Tibial nerve (tissue), 4 donors: ENCODE results near the gene FOXK1.

Experiments
- EP300 ChIP-seq, 2 donors: sonication (generic); formaldehyde crosslinking; IDR thresholded peaks; one replicate each; pipeline ENCODE4 v1.6.1; 2017; ENCODE audit warnings: antibody characterized with exemption in 2 of 2, mild to moderate bottlenecking in 1 of 2
- POLR2A ChIP-seq, 2 donors: fragments of 450-650 bp; IDR thresholded peaks; one replicate each; pipeline ENCODE4 v1.6.1; 2017; ENCODE audit warnings: antibody characterized with exemption in 2 of 2, mild to moderate bottlenecking in 2 of 2, moderate library complexity in 2 of 2
- TF ChIP-seq, protein P1 (sequence below), 5 experiments: fragments of 200-600 bp in 3 of 5; fragments of 450-650 bp in 2 of 5; sonication (generic) in 3 of 5; IDR thresholded peaks; one replicate each; pipeline ENCODE4 v1.5.1; 2016 to 2019; ENCODE audit warnings: antibody characterized with exemption in 5 of 5, mild to moderate bottlenecking in 3 of 5, moderate library complexity in 2 of 5

DNA sequence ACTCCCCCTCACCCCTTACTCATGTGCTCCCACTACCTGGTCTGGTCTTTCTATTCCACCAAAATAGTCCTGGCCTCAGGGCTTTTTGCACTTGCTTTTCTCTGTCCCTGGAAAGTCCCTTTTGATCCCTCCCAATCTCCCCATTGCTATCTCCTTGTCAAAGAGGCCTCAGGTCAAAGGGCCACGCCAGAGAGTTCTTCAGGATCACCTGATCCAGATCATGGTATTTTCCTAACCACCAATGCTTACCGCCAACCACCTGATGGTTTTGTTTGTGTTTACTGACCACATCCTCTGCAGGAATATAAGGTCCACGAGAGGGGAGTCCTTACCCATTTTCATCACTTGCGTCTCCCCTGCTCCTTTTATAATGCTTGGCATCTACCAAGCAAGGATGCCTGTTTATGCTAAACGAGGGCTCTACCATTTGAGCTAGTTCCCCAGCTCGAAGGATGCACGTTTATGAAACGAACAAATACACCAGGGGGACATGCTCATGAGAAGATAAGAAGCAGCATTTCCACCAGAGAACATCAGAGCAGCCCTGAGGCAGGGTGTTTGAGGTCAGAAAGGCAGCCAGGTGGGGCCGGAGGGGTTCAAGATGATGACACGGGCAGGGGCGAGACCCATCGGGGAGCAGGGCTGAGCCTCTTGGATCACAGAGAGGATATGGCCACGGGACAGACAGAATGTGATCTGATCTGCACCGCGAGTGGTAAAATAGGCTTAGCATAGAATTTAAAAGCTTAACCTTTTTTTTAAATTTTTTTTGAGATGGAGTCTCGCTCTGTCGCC lies 43.1 kb upstream of the FOXK1 start:
- no peak for TF ChIP-seq POLR2A (IDR thresholded peaks at IDR 0.05)
- TF ChIP-seq, protein P1, sequence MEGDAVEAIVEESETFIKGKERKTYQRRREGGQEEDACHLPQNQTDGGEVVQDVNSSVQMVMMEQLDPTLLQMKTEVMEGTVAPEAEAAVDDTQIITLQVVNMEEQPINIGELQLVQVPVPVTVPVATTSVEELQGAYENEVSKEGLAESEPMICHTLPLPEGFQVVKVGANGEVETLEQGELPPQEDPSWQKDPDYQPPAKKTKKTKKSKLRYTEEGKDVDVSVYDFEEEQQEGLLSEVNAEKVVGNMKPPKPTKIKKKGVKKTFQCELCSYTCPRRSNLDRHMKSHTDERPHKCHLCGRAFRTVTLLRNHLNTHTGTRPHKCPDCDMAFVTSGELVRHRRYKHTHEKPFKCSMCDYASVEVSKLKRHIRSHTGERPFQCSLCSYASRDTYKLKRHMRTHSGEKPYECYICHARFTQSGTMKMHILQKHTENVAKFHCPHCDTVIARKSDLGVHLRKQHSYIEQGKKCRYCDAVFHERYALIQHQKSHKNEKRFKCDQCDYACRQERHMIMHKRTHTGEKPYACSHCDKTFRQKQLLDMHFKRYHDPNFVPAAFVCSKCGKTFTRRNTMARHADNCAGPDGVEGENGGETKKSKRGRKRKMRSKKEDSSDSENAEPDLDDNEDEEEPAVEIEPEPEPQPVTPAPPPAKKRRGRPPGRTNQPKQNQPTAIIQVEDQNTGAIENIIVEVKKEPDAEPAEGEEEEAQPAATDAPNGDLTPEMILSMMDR (IDR thresholded peaks at IDR 0.05) = no peak
- TF ChIP-seq EP300 (IDR thresholded peaks at IDR 0.05) = no peak
